HG03354 (cell line): ENCODE measurements around the gene CRABP2.

Experiments
- ATAC-seq: cut with Tn5 transposase; IDR thresholded peaks from one replicate; pipeline ENCODE4 v1.9.1; 2021; ENCODE audit warnings: mild to moderate bottlenecking; ENCODE audit not compliant: unreplicated experiment, poor library complexity, severe bottlenecking

Gene CRABP2

GRCh38 chr1:156659988-156660751 lies 45.2 kb downstream of the CRABP2 start:
- ATAC-seq, result peak; percentile 66

DNA sequence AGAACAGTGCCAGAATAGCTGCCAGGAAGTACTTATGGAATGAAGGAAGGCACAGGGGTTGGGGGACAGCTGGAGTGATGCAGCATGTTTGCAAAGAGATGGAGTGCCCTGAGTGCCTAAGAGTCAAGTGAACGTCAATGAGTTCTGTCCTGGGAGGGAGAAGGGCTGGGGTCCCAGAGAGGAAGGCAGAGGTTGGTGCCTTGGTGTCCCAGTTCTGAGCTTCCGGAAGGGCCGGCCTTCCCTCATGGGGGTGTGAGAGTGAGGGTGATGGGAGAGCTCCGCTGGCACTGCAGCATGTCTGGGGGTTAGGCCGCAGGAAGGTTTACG lies 45.8 kb downstream of the CRABP2 start:
- no peak for ATAC-seq

- ATAC-seq, result no peak
Measured at GRCh38 chr1:156658945-156659574, 46.3 kb downstream of the CRABP2 start.

DNA sequence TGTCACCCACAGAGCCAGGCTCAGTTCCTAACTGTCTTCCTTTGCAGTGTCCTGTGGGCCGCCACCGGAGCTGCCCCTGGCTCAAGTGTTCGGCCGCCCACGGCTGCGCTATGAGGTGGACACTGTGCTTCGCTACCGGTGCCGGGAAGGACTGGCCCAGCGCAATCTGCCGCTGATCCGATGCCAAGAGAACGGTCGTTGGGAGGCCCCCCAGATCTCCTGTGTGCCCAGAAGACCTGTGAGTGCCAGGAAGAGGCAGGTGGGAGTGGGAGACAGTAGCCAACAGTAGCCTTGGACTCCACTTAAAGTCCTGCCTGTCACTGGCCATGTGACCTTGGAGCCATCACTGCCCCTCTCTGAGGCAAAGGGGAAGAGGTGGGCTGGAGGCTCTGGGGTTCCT lies 46.9 kb downstream of the CRABP2 start:
- no peak for ATAC-seq

DNA sequence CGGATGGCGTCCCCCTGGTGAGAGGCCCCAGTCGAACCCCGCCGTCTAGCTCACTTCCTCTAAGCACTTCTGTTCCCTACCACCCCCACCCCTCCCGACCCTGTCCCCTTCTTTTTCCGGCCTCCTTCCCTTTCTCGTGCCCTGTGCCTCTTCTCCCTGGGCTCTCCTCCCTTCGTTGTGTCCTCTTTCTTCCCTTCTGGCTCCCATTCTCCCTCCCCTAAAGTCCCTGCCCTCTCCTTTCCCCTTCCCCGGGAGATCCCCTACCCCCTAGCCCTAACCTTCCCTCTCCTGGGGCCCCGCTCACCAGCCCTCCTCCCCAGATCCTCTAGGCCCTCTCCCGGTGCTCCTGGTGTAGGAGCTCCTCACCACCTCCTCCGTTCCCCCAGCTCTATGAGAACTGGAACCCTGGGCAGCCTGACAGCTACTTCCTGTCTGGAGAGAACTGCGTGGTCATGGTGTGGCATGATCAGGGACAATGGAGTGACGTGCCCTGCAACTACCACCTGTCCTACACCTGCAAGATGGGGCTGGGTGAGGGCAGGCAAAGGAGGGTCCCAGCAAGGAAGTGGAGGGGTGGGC lies 47.6 kb downstream of the CRABP2 start:
- ATAC-seq, result no peak

- ATAC-seq, result no peak
Measured at GRCh38 chr1:156656806-156657740, 48.3 kb downstream of the CRABP2 start.

DNA sequence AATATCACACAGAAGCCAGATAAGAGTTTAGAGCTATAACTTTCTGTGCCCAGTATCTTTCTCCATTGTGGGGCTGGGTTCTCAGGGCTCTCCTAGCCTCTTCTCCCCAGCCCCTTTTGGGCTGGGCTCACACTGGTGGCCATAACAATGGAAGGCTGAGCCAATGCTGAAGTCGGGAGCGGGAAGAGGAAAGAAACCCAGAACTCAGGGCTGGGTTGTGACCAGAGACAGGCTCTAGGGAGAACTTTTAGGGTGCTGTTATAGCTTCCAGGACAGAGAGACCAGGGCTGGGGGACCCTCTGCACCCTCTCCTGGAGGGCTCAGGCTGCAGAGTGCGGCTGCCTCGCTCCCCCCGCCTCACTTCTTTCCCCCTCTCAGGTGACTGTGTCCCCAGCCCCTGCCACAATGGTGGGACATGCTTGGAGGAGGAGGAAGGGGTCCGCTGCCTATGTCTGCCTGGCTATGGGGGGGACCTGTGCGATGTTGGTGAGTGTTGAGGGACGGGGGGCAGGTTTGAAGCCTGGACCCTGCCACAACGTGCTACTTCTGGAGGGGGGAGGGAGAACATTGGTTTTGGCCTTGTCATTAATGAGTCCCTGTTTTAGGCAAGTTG lies 49.4 kb downstream of the CRABP2 start:
- no peak for ATAC-seq

GRCh38 chr1:156655151-156655903 lies 50.1 kb downstream of the CRABP2 start:
- no peak for ATAC-seq

GRCh38 chr1:156654700-156655099 lies 50.7 kb downstream of the CRABP2 start:
- ATAC-seq, result no peak

GRCh38 chr1:156652992-156653355 lies 52.4 kb downstream of the CRABP2 start:
- ATAC-seq, result no peak

DNA sequence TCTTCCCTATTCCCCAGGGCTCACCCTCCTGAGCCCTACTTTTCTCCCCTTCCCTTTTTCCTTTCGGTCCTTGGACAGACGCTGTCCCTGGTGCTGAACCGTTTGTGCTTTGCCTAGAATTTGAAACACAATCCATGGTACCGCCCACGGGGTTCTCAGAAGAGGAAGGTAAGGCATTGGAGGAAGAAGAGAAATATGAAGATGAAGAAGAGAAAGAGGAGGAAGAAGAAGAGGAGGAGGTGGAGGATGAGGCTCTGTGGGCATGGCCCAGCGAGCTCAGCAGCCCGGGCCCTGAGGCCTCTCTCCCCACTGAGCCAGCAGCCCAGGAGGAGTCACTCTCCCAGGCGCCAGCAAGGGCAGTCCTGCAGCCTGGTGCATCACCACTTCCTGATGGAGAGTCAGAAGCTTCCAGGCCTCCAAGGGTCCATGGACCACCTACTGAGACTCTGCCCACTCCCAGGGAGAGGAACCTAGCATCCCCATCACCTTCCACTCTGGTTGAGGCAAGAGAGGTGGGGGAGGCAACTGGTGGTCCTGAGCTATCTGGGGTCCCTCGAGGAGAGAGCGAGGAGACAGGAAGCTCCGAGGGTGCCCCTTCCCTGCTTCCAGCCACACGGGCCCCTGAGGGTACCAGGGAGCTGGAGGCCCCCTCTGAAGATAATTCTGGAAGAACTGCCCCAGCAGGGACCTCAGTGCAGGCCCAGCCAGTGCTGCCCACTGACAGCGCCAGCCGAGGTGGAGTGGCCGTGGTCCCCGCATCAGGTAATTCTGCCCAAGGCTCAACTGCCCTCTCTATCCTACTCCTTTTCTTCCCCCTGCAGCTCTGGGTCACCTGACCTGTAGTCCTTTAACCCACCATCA lies 53.0 kb downstream of the CRABP2 start:
- ATAC-seq, result no peak
